ENCODE data around the gene LSM3. TPM values are rescaled to one million over a fixed set of nuclear protein-coding genes. Genes with fewer than 3 reads are reported as not detected.

The LSM3 gene
- total and polyA plus RNA-seq, 2 of the 4 experiments (the other 2 are of a cell fraction) = 3.4 to 11.5 TPM

GRCh38 chr3:14179795-14180194 lies 1.2 kb downstream of the LSM3 start:
- H3K27me3 ChIP-seq (ENCODE audit: control insufficient read depth, insufficient read depth, low read length) = no peaks in the 10 kb centered on the region
- peaks cover 25 to 49% of the 10 kb centered on the region in 2 experiments for H3K79me1 ChIP-seq (ENCODE audit: low read depth in 1 of 2, low read length in 2 of 2)
- in situ Hi-C loops (cut with MboI; ENCODE audit: low sequenced_read_pairs) = no loop called here
- no peaks in the 10 kb centered on the region for H3K9me3 ChIP-seq (ENCODE audit: control insufficient read depth, insufficient read depth, low read length)
- H3K36me3 ChIP-seq (ENCODE audit: control insufficient read depth, insufficient read depth, low read length) = peaks cover 5% of the 10 kb centered on the region
- H4K20me1 ChIP-seq (ENCODE audit: insufficient read depth, low read length) = peaks cover 7% of the 10 kb centered on the region; the same call in 1 of the 2 replicates
- no peak for DNase-seq
- H3K4me2 ChIP-seq (ENCODE audit: low read depth, low read length) = no peak overlapping the region
- no peak overlapping the region for H2AFZ ChIP-seq (replicated peaks; ENCODE audit: low read length, poor library complexity)
- no peak overlapping the region for H2BK120ac ChIP-seq (ENCODE audit: low read depth, low read length)
- dilution Hi-C loops (cut with HindIII; ENCODE audit: low sequenced_read_pairs, unreplicated experiment) = no loop called here
- no peak overlapping the region for H3K18ac ChIP-seq (ENCODE audit: low read depth, low read length)
- no peak overlapping the region for H3K4me3 ChIP-seq (ENCODE audit: insufficient read depth, low read depth, low read length)
- WGBS, 2 experiments (ENCODE audit: extremely low coverage in 2 of 2, insufficient read length in 1 of 2) = no CpG with 5 or more reads among the region's 1 CpG
- H3K4me1 ChIP-seq (ENCODE audit: control insufficient read depth, insufficient read depth, low read length) = peaks cover 3% of the 10 kb centered on the region
- TF ChIP-seq POLR2A (IDR thresholded peaks at IDR 0.05; ENCODE audit: low read depth, low read length) (no peak), USF2 (IDR thresholded peaks at IDR 0.05; ENCODE audit: low read depth, low read length) (no peak), CHD1 (IDR thresholded peaks at IDR 0.05; ENCODE audit: low read depth, low read length) (no peak), RAD21 (IDR thresholded peaks at IDR 0.05; ENCODE audit: low read length) (no peak), BHLHE40 (IDR thresholded peaks at IDR 0.05; ENCODE audit: low read depth, low read length) (no peak), MAFK (IDR thresholded peaks at IDR 0.05; ENCODE audit: low read depth, low read length) (no peak), CEBPB (IDR thresholded peaks at IDR 0.05; ENCODE audit: low read depth, low read length) (no peak), RFX5 (IDR thresholded peaks at IDR 0.05; ENCODE audit: low read depth, low read length) (no peak), NFE2L2 (IDR thresholded peaks at IDR 0.05; ENCODE audit: low read depth, low read length) (no peak), RCOR1 (IDR thresholded peaks at IDR 0.05; ENCODE audit: insufficient replicate concordance, low read length) (no peak), ELK1 (IDR thresholded peaks at IDR 0.05; ENCODE audit: borderline replicate concordance, low read depth, low read length) (no peak), MXI1 (IDR thresholded peaks at IDR 0.05; ENCODE audit: borderline replicate concordance, low read depth, low read length) (no peak), FOS (IDR thresholded peaks at IDR 0.05; ENCODE audit: low read depth, low read length) (no peak)
- TF ChIP-seq, protein P1, sequence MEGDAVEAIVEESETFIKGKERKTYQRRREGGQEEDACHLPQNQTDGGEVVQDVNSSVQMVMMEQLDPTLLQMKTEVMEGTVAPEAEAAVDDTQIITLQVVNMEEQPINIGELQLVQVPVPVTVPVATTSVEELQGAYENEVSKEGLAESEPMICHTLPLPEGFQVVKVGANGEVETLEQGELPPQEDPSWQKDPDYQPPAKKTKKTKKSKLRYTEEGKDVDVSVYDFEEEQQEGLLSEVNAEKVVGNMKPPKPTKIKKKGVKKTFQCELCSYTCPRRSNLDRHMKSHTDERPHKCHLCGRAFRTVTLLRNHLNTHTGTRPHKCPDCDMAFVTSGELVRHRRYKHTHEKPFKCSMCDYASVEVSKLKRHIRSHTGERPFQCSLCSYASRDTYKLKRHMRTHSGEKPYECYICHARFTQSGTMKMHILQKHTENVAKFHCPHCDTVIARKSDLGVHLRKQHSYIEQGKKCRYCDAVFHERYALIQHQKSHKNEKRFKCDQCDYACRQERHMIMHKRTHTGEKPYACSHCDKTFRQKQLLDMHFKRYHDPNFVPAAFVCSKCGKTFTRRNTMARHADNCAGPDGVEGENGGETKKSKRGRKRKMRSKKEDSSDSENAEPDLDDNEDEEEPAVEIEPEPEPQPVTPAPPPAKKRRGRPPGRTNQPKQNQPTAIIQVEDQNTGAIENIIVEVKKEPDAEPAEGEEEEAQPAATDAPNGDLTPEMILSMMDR (conservative IDR thresholded peaks at IDR 0.05; ENCODE audit: low read depth, low read length) = no peak
- no peak overlapping the region for H4K5ac ChIP-seq (ENCODE audit: low read depth, low read length)
- no peak overlapping the region for H2BK20ac ChIP-seq (ENCODE audit: low read depth, low read length)
- no peak overlapping the region for H2AK5ac ChIP-seq (ENCODE audit: low read depth, low read length)
- ATAC-seq (ENCODE audit: low read depth) = no peak
- ChIA-PET CTCF (no interaction called here), POLR2A (ENCODE audit: unreplicated experiment) (no interaction called here)
- no peak overlapping the region for H4K8ac ChIP-seq (ENCODE audit: low read depth in 2 of 2, low read length in 2 of 2)
- no peaks in the 10 kb centered on the region; the same call in 1 of the 2 replicates for H3K9me1 ChIP-seq (ENCODE audit: insufficient read depth, low read length)
- no peak overlapping the region for H4K91ac ChIP-seq (ENCODE audit: insufficient read depth, low read depth, low read length)
- H3K4ac ChIP-seq (ENCODE audit: low read depth, low read length) = no peak overlapping the region
- H2BK15ac ChIP-seq (ENCODE audit: low read depth, low read length) = no peak overlapping the region
- no peak overlapping the region for H2AK9ac ChIP-seq (replicated peaks; ENCODE audit: low read depth, low read length, poor library complexity)
- H3K27ac ChIP-seq (ENCODE audit: insufficient read depth, low read length) = no peak overlapping the region
- no peak overlapping the region for H3K14ac ChIP-seq (replicated peaks; ENCODE audit: low read depth, low read length)
- no peak overlapping the region for H3K9ac ChIP-seq (ENCODE audit: low read depth, low read length)
- H2BK5ac ChIP-seq (ENCODE audit: low read depth, low read length, poor library complexity, severe bottlenecking) = no peak overlapping the region
- no peak overlapping the region for H3K56ac ChIP-seq (ENCODE audit: extremely low read depth, insufficient read depth, low read length)
- intact Hi-C loops (cut with micrococcal nuclease) = loop anchor here (5.0 kb wide), 1 partner anchor 282 kb away; no protein-coding TSS in a partner anchor
- BruUV-seq (replicated peaks) = no TSS peak
- H3K23ac ChIP-seq (ENCODE audit: low read depth, low read length) = no peak overlapping the region
